ENCODE data around the gene ARHGAP33. TPM values are rescaled to one million over a fixed set of nuclear protein-coding genes. Genes with fewer than 3 reads are reported as not detected.

The ARHGAP33 gene
- total RNA-seq, 1 experiment from 2014 or later = 19.5 TPM

DNA sequence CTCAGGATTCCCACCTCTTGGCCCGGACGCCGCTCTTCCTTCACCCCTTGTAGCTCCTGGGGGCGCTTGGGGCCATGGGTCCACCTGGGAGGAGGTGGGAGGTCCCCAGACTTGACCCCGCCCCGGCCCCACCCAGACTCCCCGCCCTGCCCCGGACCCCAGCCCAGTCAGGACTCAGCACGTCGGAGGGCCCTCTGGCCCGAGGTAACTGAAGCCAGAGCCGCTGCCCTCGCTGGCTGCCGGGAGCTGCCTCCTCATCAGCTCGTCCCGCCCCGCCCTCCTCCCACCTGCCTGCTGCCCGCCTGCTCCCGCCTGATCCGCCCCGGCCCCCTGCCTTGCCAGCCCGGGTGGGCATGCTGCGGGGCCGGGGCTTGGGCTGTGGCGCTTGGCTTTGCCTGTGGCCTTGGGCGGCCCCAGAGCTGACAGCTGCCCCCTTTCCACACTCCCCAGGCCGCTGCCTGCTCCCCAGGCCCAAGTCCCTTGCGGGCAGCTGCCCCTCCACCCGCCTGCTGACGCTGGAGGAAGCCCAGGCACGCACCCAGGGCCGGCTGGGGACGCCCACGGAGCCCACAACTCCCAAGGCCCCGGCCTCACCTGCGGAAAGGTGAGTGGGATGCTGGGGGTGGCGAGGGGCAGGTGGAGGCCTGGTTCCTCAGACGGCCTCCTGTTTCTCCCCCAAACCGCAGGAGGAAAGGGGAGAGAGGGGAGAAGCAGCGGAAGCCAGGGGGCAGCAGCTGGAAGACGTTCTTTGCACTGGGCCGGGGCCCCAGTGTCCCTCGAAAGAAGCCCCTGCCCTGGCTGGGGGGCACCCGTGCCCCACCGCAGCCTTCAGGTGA lies 9.4 kb downstream of the ARHGAP33 start:
- H3K27me3 ChIP-seq (ENCODE audit: insufficient read depth, low read length) = no peaks in the 10 kb centered on the region
- H4K91ac ChIP-seq (ENCODE audit: insufficient read length, low read depth, low read length) = no peak overlapping the region
- H3K79me1 ChIP-seq (ENCODE audit: insufficient read depth, low read depth, low read length, poor library complexity, severe bottlenecking) = no peaks in the 10 kb centered on the region
- no peaks in the 10 kb centered on the region for H3K79me2 ChIP-seq (ENCODE audit: insufficient read depth, low read length)
- H3K4ac ChIP-seq (ENCODE audit: low read depth, low read length) = no peak overlapping the region
- H3K9me3 Mint-ChIP-seq = no peaks in the 10 kb centered on the region; a peak in 1 of 5 replicates
- H2BK12ac ChIP-seq (ENCODE audit: insufficient read length, low read depth, low read length) = no peak overlapping the region
- H3K18ac ChIP-seq (ENCODE audit: insufficient read length, low read depth, low read length) = no peak overlapping the region
- no CpG with 5 or more reads among the region's 45 CpGs for WGBS (ENCODE audit: extremely low coverage, insufficient read length, low lambda C conversion rate)
- no peak overlapping the region for H3T11ph ChIP-seq (ENCODE audit: low read length)
- H3K23ac ChIP-seq (ENCODE audit: insufficient read length, low read depth, low read length) = no peak overlapping the region
- no peaks in the 10 kb centered on the region for H3K4me1 ChIP-seq (ENCODE audit: insufficient read depth, low read length)
- H3K56ac ChIP-seq (ENCODE audit: insufficient read length, low read depth, low read length) = no peak overlapping the region
- H3K27me3 Mint-ChIP-seq (ENCODE audit: low read depth) = peaks cover 1% of the 10 kb centered on the region; the same call in 1 of the 2 replicates
- no peak overlapping the region for H2BK20ac ChIP-seq (ENCODE audit: low read depth, low read length, poor library complexity, severe bottlenecking)
- H3K4me1 Mint-ChIP-seq = peaks cover 23 to 40% of the 10 kb centered on the region in 2 experiments
- peak overlapping the region; percentile 80 for H3K4me2 ChIP-seq (ENCODE audit: insufficient read depth, insufficient read length, low read length)
- peaks cover 0 to 5% (median 2%) of the 10 kb centered on the region in 3 experiments; a peak in 2 of 7 replicates for H3K36me3 Mint-ChIP-seq (ENCODE audit: insufficient read depth in 1 of 3, low read depth in 3 of 3)
- H4K20me1 ChIP-seq (ENCODE audit: control insufficient read depth, insufficient read depth, insufficient read length) = no peaks in the 10 kb centered on the region
- no peaks in the 10 kb centered on the region for H3K9me3 ChIP-seq (ENCODE audit: control insufficient read depth, low read depth, low read length)
- no peak overlapping the region for H3K27ac Mint-ChIP-seq
- H3K23me2 ChIP-seq (ENCODE audit: insufficient read length, low read depth, low read length, poor library complexity, severe bottlenecking) = peaks cover 7% of the 10 kb centered on the region
- H3K9ac ChIP-seq (ENCODE audit: extremely low read depth, insufficient read length, low read length) = peak overlapping the region; percentile 27
- no peak overlapping the region for H2BK15ac ChIP-seq (ENCODE audit: low read depth, low read length)
- no peak overlapping the region for H4K5ac ChIP-seq (ENCODE audit: insufficient read length, low read depth, low read length)
- peak overlapping the region; percentile 60 to 68 for H3K4me3 Mint-ChIP-seq
- peak overlapping the region; percentile 41; the same call in 1 of the 2 replicates for H3K14ac ChIP-seq (ENCODE audit: insufficient read depth, low read length)
- no peak overlapping the region for H2AK5ac ChIP-seq (ENCODE audit: insufficient read length, low read length)
- DNase-seq = peak; percentile 97
- TF ChIP-seq, protein P1, sequence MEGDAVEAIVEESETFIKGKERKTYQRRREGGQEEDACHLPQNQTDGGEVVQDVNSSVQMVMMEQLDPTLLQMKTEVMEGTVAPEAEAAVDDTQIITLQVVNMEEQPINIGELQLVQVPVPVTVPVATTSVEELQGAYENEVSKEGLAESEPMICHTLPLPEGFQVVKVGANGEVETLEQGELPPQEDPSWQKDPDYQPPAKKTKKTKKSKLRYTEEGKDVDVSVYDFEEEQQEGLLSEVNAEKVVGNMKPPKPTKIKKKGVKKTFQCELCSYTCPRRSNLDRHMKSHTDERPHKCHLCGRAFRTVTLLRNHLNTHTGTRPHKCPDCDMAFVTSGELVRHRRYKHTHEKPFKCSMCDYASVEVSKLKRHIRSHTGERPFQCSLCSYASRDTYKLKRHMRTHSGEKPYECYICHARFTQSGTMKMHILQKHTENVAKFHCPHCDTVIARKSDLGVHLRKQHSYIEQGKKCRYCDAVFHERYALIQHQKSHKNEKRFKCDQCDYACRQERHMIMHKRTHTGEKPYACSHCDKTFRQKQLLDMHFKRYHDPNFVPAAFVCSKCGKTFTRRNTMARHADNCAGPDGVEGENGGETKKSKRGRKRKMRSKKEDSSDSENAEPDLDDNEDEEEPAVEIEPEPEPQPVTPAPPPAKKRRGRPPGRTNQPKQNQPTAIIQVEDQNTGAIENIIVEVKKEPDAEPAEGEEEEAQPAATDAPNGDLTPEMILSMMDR (conservative IDR thresholded peaks at IDR 0.05) = peak; percentile 53; the same call in 2 of the 3 replicates
- H2BK120ac ChIP-seq (ENCODE audit: low read depth, low read length, poor library complexity, severe bottlenecking) = no peak overlapping the region
- no peak overlapping the region for H2BK5ac ChIP-seq (ENCODE audit: insufficient read length, low read length)
- no peak overlapping the region for H4K8ac ChIP-seq (replicated peaks; ENCODE audit: insufficient read length, low read depth, low read length)
- no peak overlapping the region for H3K27ac ChIP-seq (ENCODE audit: insufficient read length, low read depth, low read length)
- no peak overlapping the region for H2AFZ ChIP-seq (ENCODE audit: low read length)

All from H9 (cell line).